H1 (cell line): ENCODE measurements around the gene CHMP4A.

Experiments
- CBX8 ChIP-seq: fragments of 300-800, 300-1000 bp; sonication (generic); IDR thresholded peaks from 2 replicates; pipeline ENCODE4 v1.7.1; 2016; ENCODE audit warnings: low read depth, low read length, borderline replicate concordance
- CREB1 ChIP-seq: IDR thresholded peaks from 2 replicates; pipeline ENCODE4 v1.6.1; 2012; ENCODE audit warnings: inconsistent platforms
- EZH2 ChIP-seq: fragments of 200-600 bp; sonication (generic); IDR thresholded peaks from 2 replicates; pipeline ENCODE4 v1.7.1; 2012; ENCODE audit warnings: low read depth, mild to moderate bottlenecking, moderate library complexity, low read length, inconsistent platforms; ENCODE audit not compliant: severe bottlenecking
- NRF1 ChIP-seq: IDR thresholded peaks from 2 replicates; pipeline ENCODE4 v1.6.1; 2011; ENCODE audit warnings: mild to moderate bottlenecking, low read depth, low read length, improper control_type of control experiment
- ZNF274 ChIP-seq: IDR thresholded peaks from 2 replicates; pipeline ENCODE4 v1.7.0; 2012; ENCODE audit warnings: low read length, borderline replicate concordance; ENCODE audit errors: extremely low read depth
- TF ChIP-seq, protein P1 (sequence below), 3 experiments: IDR thresholded peaks; 1 replicate in 2 of 3; 2 replicates in 1 of 3; pipeline versions ENCODE4 v1.5.1 to v1.6.1; 2011; ENCODE audit warnings: low read length in 3 of 3, mild to moderate bottlenecking in 3 of 3, inconsistent platforms in 2 of 3, low read depth in 1 of 3, moderate library complexity in 1 of 3; ENCODE audit not compliant: insufficient read depth in 1 of 3; ENCODE audit errors: control extremely low read depth in 1 of 3
- TF ChIP-seq, protein P2 (sequence below): IDR thresholded peaks from 2 replicates; pipeline ENCODE4 v1.6.1; 2012; ENCODE audit warnings: inconsistent platforms

DNA sequence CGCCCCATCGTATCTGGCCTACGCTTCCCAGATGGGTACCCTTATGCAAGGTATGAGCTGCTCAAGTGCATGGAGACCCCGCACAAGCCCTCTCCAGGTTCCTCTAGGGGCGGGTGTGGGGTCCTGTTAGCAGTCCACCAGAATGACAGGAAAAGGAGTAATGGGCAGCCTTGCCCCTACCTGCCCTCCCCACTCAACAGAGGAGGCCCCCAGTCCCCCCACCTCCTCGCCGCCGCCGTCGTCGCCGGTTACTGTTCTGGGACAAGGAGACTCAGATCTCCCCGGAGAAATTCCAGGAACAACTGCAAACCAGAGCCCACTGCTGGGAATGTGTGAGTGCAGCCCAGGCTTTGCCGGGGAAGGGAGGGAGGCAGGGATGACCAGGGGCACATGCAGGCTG is 35.4 kb downstream of the CHMP4A start:
- TF ChIP-seq, protein P1, sequence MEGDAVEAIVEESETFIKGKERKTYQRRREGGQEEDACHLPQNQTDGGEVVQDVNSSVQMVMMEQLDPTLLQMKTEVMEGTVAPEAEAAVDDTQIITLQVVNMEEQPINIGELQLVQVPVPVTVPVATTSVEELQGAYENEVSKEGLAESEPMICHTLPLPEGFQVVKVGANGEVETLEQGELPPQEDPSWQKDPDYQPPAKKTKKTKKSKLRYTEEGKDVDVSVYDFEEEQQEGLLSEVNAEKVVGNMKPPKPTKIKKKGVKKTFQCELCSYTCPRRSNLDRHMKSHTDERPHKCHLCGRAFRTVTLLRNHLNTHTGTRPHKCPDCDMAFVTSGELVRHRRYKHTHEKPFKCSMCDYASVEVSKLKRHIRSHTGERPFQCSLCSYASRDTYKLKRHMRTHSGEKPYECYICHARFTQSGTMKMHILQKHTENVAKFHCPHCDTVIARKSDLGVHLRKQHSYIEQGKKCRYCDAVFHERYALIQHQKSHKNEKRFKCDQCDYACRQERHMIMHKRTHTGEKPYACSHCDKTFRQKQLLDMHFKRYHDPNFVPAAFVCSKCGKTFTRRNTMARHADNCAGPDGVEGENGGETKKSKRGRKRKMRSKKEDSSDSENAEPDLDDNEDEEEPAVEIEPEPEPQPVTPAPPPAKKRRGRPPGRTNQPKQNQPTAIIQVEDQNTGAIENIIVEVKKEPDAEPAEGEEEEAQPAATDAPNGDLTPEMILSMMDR (IDR thresholded peaks at IDR 0.05; ENCODE audit: control extremely low read depth in 1 of 3, insufficient read depth in 1 of 3, low read depth in 1 of 3, low read length in 3 of 3) = no peak
- TF ChIP-seq, protein P2, sequence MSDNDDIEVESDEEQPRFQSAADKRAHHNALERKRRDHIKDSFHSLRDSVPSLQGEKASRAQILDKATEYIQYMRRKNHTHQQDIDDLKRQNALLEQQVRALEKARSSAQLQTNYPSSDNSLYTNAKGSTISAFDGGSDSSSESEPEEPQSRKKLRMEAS = no peak
- no peak for TF ChIP-seq CBX8
- TF ChIP-seq EZH2 = no peak
- no peak for TF ChIP-seq ZNF274
- TF ChIP-seq NRF1 = no peak
- TF ChIP-seq CREB1 = no peak
